HEK293 (cell line): ENCODE data around the gene SESN2.

Experiments
- CTCF ChIA-PET: fragments of 350-600 bp; formaldehyde crosslinking; extraction: SDS; loops from one replicate; lab custom pipeline; 2021; ENCODE audit warnings: antibody characterized with exemption; lab: Yijun Ruan, JAX
- POLR2A ChIA-PET: fragments of 300-600 bp; formaldehyde crosslinking; extraction: SDS; loops from one replicate; lab custom pipeline; 2020; ENCODE audit warnings: antibody characterized with exemption, inconsistent platforms; lab: Yijun Ruan, JAX
- H3K27ac ChIP-seq: fragments of 200-500 bp; sonication (Bioruptor generic); 2 replicates; pipeline ENCODE4 v1.5.1; 2014; ENCODE audit warnings: low read depth, low read length, control low read depth, inconsistent platforms; ENCODE audit errors: extremely low read depth
- H3K36me3 ChIP-seq, 2 experiments: fragments of 200-500 bp in 1 of 2; sonication (Bioruptor generic) in 1 of 2; 1 replicate in 1 of 2; 2 replicates in 1 of 2; pipeline ENCODE4 v1.5.1; 2014 to 2017; ENCODE audit warnings: inconsistent platforms in 2 of 2, low read length in 2 of 2; ENCODE audit not compliant: control insufficient read depth in 2 of 2, insufficient read depth in 1 of 2
- H3K4me1 ChIP-seq: fragments of 200-500 bp; sonication (Bioruptor generic); 2 replicates; pipeline ENCODE4 v1.5.1; 2014; ENCODE audit warnings: mild to moderate bottlenecking, low read length, inconsistent platforms; ENCODE audit not compliant: control insufficient read depth, insufficient read depth
- H3K4me3 ChIP-seq: 2 replicates; pipeline ENCODE4 v1.5.1; 2011; ENCODE audit warnings: low read depth, mild to moderate bottlenecking, control low read depth, low read length, moderate library complexity
- H3K9me3 ChIP-seq: fragments of 200-500 bp; sonication (Bioruptor generic); 2 replicates; pipeline ENCODE4 v1.5.1; 2014; ENCODE audit warnings: low read depth, low read length, inconsistent platforms; ENCODE audit not compliant: control insufficient read depth, insufficient read depth
- BCL11B ChIP-seq: fragments of 450-650 bp; formaldehyde crosslinking; IDR thresholded peaks from 2 replicates; pipeline ENCODE4 v1.5.1; 2016; ENCODE audit warnings: low read depth, missing biosample characterization, missing genetic modification characterization
- HOXA7 ChIP-seq: sonication (generic); formaldehyde crosslinking; IDR thresholded peaks from 2 replicates; pipeline ENCODE4 v1.8.1; 2022; ENCODE audit warnings: missing genetic modification reagents, borderline replicate concordance
- KLF9 ChIP-seq: fragments of 450-650 bp; formaldehyde crosslinking; IDR thresholded peaks from 2 replicates; pipeline ENCODE4 v1.5.1; 2016; ENCODE audit warnings: missing biosample characterization, missing genetic modification characterization, low read depth
- MZF1 ChIP-seq: fragments of 450-650 bp; formaldehyde crosslinking; IDR thresholded peaks from 2 replicates; pipeline ENCODE4 v1.5.1; 2017; ENCODE audit warnings: missing biosample characterization, missing genetic modification characterization, borderline replicate concordance
- PBX3 ChIP-seq: sonication (generic); formaldehyde crosslinking; IDR thresholded peaks from 2 replicates; pipeline ENCODE4 v1.8.1; 2022; ENCODE audit warnings: mild to moderate bottlenecking, moderate library complexity, missing genetic modification reagents
- PRDM4 ChIP-seq: fragments of 450-650 bp; formaldehyde crosslinking; IDR thresholded peaks from 2 replicates; pipeline ENCODE4 v1.5.1; 2017; ENCODE audit warnings: missing biosample characterization, missing genetic modification characterization
- SP2 ChIP-seq: fragments of 450-650 bp; formaldehyde crosslinking; IDR thresholded peaks from 2 replicates; pipeline ENCODE4 v1.5.1; 2016; ENCODE audit warnings: missing biosample characterization, missing genetic modification characterization
- ZBTB1 ChIP-seq: fragments of 450-650 bp; formaldehyde crosslinking; IDR thresholded peaks from 2 replicates; pipeline ENCODE4 v1.5.1; 2016; ENCODE audit warnings: missing biosample characterization, missing genetic modification characterization
- ZBTB20 ChIP-seq: fragments of 450-650 bp; formaldehyde crosslinking; IDR thresholded peaks from 2 replicates; pipeline ENCODE4 v1.5.1; 2016; ENCODE audit warnings: missing biosample characterization, missing genetic modification characterization
- ZFP41 ChIP-seq: fragments of 450-650 bp; formaldehyde crosslinking; IDR thresholded peaks from 2 replicates; pipeline ENCODE4 v1.5.1; 2016; ENCODE audit warnings: missing biosample characterization, missing genetic modification characterization, borderline replicate concordance
- ZNF121 ChIP-seq: fragments of 450-650 bp; formaldehyde crosslinking; IDR thresholded peaks from 2 replicates; pipeline ENCODE4 v1.5.1; 2016; ENCODE audit warnings: missing biosample characterization, missing genetic modification characterization
- ZNF26 ChIP-seq: fragments of 450-650 bp; formaldehyde crosslinking; IDR thresholded peaks from 2 replicates; pipeline ENCODE4 v1.5.1; 2016; ENCODE audit warnings: missing biosample characterization, missing genetic modification characterization
- ZNF266 ChIP-seq: fragments of 450-650 bp; formaldehyde crosslinking; IDR thresholded peaks from 2 replicates; pipeline ENCODE4 v1.5.1; 2016; ENCODE audit warnings: missing biosample characterization, missing genetic modification characterization, low read depth
- ZNF292 ChIP-seq: fragments of 450-650 bp; formaldehyde crosslinking; IDR thresholded peaks from 2 replicates; pipeline ENCODE4 v1.5.1; 2016; ENCODE audit warnings: low read depth, missing biosample characterization, missing genetic modification characterization, borderline replicate concordance
- ZNF394 ChIP-seq: fragments of 450-650 bp; formaldehyde crosslinking; IDR thresholded peaks from 2 replicates; pipeline ENCODE4 v1.5.1; 2016; ENCODE audit warnings: missing biosample characterization, missing genetic modification characterization, mild to moderate bottlenecking, moderate library complexity, borderline replicate concordance
- ZNF398 ChIP-seq: fragments of 450-650 bp; formaldehyde crosslinking; IDR thresholded peaks from 2 replicates; pipeline ENCODE4 v1.5.1; 2017; ENCODE audit warnings: missing biosample characterization, missing genetic modification characterization
- ZNF416 ChIP-seq: fragments of 450-650 bp; formaldehyde crosslinking; IDR thresholded peaks from 2 replicates; pipeline ENCODE4 v1.5.1; 2016; ENCODE audit warnings: missing biosample characterization, missing genetic modification characterization
- ZNF513 ChIP-seq: fragments of 450-650 bp; IDR thresholded peaks from 2 replicates; pipeline ENCODE4 v1.5.1; 2018; ENCODE audit warnings: missing biosample characterization, missing genetic modification characterization
- ZNF514 ChIP-seq: fragments of 450-650 bp; formaldehyde crosslinking; IDR thresholded peaks from 2 replicates; pipeline ENCODE4 v1.5.1; 2016; ENCODE audit warnings: missing biosample characterization, missing genetic modification characterization
- ZNF585B ChIP-seq: fragments of 450-650 bp; formaldehyde crosslinking; IDR thresholded peaks from 2 replicates; pipeline ENCODE4 v1.5.1; 2016; ENCODE audit warnings: missing biosample characterization, missing genetic modification characterization
- ZNF654 ChIP-seq: fragments of 450-650 bp; formaldehyde crosslinking; IDR thresholded peaks from 2 replicates; pipeline ENCODE4 v1.5.1; 2016; ENCODE audit warnings: low read depth, missing biosample characterization, missing genetic modification characterization
- ZNF776 ChIP-seq: fragments of 450-650 bp; formaldehyde crosslinking; IDR thresholded peaks from 2 replicates; pipeline ENCODE4 v1.5.0; 2017; ENCODE audit warnings: missing biosample characterization, missing genetic modification characterization, borderline replicate concordance
- ZSCAN18 ChIP-seq: fragments of 450-650 bp; formaldehyde crosslinking; IDR thresholded peaks from 2 replicates; pipeline ENCODE4 v1.5.1; 2016; ENCODE audit warnings: missing biosample characterization, missing genetic modification characterization
- ZSCAN4 ChIP-seq: fragments of 450-650 bp; formaldehyde crosslinking; IDR thresholded peaks from 2 replicates; pipeline ENCODE4 v1.5.1; 2017; ENCODE audit warnings: missing biosample characterization, missing genetic modification characterization

SESN2 gene

GRCh38 chr1:28235755-28236655 is 23.3 kb upstream of the SESN2 start, which contains the start of gene ATP5IF1:
Gene ATP5IF1, plus strand, starts transcription at chr1:28236124. Its CDS starts 60 bp downstream, at chr1:28236184.
- Histone ChIP-seq H3K4me3 (peak within 1 kb of the TSS; percentile 77), H3K27ac (peak within 1 kb of the TSS; percentile 48; the same call in 1 of the 2 replicates), H3K9me3 (no peaks in the 10 kb centered on the region), H3K4me1 (0 out of 2 replicates have a peak, but pooled peaks cover 3% of the 10 kb centered on the region), H3K36me3 (peaks cover 0 to 27% of the 10 kb centered on the region in 2 experiments; a peak in 1 of 3 replicates)
- CTCF ChIA-PET, result interaction anchor here (0.6 to 2.9 kb wide), 5 partner anchors 13 to 450 kb away, joined by 3 to 16 read pairs (median 4); no protein-coding TSS in a partner anchor
- POLR2A ChIA-PET, result interaction anchor here (0.6 to 1.6 kb wide), 21 partner anchors 9 to 501 kb away, joined by 3 to 24 read pairs (median 4); partner anchors contain the start of genes EYA3, GMEB1, MED18 and PHACTR4
- TF ChIP-seq ZBTB1 (tag by site-specific recombination) (no peak), ZNF394 (tag by site-specific recombination) (peak; percentile 46; the same call in 1 of the 2 replicates), ZFP41 (tag by site-specific recombination) (no peak), ZSCAN4 (no peak), MZF1 (tag by site-specific recombination) (no peak), ZBTB20 (peak; percentile 75; the same call in 1 of the 2 replicates), KLF9 (tag by site-specific recombination) (peak; percentile 8; the same call in 1 of the 2 replicates), SP2 (tag by site-specific recombination) (peak; percentile 97), ZSCAN18 (tag by site-specific recombination) (no peak), ZNF266 (tag by site-specific recombination) (no peak), HOXA7 (CRISPR knock-in tag) (no peak), ZNF514 (no peak), ZNF26 (tag by site-specific recombination) (no peak), PBX3 (CRISPR knock-in tag) (no peak; the same call in 1 of the 2 replicates), BCL11B (tag by site-specific recombination) (no peak), ZNF416 (tag by site-specific recombination) (no peak), ZNF121 (tag by site-specific recombination) (no peak), ZNF398 (tag by site-specific recombination) (no peak), ZNF776 (no peak), ZNF292 (tag by site-specific recombination) (no peak), PRDM4 (tag by site-specific recombination) (no peak), ZNF654 (no peak), ZNF513 (tag by site-specific recombination) (0 out of 2 replicates have a peak, but pooled peaks have one; percentile 7), ZNF585B (no peak)
